Hepatic stellate cell (primary cell): ENCODE results near the gene PSMD1.
"Not testable (repeated sequence)": the region's sequence is repeated elsewhere in the genome, so short reads cannot be mapped to it uniquely, and the experiment has no call there.

Source experiments
- DNase-seq: peaks from one replicate; pipeline ENCODE4 v3.0.0; 2011; ENCODE audit warnings: low spot score

PSMD1 gene

DNA sequence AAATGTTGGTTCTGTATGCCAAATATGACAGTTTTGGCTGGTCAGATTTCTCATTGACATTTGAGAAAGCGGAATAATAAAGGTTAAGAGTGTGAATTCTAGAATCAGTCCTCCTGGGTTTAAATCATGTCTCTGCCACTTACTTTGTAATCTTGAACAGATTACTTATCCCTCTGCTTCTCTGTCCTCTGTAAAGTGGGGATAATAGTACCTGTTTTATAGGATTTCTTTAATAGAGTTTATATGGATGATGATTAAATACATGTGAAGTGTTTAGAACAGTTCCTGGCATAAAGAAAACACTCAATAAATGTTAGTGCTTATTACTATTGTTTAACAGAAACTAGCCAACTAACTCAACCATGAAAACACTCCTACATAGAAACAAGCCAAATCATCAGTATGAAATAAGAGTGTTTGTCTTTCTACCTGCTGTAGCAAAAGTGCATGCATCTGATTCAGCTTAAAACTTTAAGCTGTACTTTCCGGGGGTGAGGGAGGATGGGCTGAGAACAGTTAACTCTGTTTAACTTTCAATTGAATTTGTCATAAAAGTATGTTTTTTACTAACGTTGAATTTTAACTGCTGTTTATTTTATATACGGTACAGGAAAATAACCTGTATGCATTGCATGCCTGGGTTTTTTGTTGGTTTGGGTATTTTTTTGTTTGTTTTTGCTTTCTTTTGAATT is 61.4 kb downstream of the PSMD1 start:
- no peak for DNase-seq

DNA sequence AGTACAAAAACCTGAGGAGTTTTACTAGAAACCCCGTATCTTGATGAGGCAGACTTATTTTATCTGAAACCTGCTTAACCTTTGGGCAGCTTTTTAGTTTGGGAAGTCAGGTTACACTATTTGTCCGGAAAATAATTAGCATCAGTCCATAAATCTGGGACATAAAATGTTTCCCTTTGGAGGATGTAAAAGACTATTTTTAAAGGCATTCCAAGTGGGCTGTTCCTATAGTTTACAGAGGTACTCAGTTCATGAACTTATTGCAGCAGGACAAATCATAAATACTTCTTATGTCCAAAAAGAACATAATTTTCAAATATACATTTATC is 61.9 kb downstream of the PSMD1 start:
- DNase-seq: no peak

DNA sequence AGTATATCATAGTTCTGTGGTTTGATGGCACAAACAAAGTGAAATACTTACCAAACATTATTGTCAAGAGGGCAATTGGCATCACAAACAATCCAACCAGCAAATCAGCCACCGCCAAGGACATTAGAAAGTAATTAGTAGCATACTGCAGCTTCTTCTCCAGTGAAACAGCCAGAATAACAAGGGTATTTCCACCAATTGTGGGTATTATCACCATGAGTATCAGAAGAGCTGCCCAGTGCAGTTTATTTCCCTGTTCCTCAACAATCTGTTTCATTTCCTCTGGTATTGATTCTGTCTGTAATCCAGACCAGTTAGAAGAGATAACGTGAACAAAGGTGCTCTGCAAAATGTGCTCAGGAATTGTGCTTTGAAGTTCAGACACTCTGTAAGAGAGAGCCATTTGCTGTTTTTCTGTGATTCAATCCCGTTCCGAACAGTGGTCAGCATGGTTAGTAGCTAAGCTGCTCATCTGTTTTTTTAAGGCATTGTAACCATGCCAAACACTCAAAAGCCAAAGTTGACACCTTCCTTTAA is 66.8 kb downstream of the PSMD1 start:
- DNase-seq: no peak

DNA sequence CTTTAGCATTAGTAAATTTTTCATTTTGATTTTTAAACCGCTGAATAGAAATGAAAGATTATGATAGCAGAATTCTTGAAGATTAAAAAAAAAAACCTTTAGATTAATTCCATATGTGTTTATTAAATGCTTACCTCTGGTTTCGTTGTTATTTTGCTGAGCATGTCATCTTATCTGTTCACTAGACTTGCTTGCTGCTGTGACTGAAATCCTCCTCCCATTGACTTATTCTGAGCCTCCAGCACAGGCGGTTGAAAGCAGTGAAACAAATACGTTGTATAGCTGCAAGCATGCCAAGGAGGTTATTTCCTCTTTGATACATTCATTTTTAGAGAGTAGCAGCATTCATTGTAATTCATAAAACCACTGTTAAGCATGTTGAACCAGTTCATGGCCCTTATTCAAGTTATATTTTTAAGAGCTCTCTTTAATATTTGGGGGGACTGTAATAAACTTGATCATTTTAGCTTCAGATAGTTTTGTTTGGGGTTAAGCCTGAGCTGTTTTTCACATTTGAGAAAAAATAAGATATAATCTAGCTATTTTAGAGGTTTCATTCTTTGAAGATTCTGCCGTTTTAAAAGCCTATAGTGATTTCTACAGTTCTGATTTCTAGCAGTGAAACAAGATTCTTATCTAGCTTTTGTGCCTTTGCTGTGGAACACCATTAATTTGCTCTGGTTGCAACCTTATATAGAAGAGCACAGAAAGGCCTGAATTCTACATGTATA is 68.3 kb downstream of the PSMD1 start, which contains the start of gene HTR2B:
TSS of gene HTR2B (minus strand) at position 205 of the 731 bp plus-strand sequence. CDS start 1,278 bp downstream, outside the sequence.
- DNase-seq: no peak

DNA sequence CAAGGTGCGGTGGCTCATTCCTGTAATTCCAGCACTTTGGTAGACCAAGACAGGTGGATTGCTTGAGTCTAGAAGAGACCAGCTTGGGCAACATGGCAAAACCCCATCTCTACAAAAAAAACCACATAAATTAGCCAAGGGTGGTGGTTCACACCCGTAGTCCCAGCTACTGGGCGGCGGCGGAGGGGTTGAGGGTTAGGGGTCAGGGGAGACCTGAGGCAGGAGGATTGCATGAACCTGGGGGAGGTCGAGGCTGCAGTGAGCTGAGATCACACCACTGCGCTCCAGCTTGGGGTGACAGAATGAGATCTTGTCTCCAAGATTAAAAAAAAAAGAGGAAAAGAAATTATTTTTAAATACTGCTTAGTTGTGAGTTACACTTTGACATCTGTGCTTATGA is 69.5 kb downstream of the PSMD1 start:
- no peak for DNase-seq

DNA sequence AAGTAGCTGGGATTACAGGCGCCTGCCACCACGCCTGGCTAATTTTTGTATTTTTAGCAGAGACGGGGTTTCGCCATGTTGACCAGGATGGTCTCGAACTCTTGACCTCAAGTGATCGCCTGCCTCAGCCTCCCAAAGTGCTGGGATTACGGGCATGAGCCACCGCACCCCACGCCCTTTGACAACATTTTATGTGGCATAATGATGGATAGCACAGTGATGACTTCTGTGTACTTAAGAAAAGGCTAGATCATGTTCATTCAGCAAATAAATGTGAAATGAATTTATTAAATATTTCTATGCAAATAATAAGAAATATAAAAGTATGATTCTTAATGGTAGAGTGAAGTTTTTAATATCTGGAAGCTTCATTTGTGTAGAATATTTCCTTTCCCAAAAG is 70.8 kb downstream of the PSMD1 start:
- no peak for DNase-seq

DNA sequence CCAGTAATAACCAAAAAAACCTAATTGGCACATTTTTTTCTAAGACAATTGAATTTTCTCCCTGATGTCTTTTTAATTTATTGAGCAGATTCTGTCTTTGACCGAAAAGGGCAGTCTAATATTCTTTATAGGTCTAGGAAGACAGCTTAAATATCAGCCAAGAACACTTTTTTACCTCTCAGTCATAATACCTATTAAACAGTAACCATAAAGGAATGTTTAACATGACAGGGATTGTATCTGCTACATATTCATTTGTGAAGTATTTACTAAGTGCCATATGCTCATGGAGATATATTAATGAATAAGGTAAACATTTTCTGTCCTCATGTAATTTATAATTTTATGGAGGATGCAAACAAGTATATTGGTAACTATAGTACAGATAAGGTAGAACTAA is 71.3 kb downstream of the PSMD1 start:
- DNase-seq: no peak

DNA sequence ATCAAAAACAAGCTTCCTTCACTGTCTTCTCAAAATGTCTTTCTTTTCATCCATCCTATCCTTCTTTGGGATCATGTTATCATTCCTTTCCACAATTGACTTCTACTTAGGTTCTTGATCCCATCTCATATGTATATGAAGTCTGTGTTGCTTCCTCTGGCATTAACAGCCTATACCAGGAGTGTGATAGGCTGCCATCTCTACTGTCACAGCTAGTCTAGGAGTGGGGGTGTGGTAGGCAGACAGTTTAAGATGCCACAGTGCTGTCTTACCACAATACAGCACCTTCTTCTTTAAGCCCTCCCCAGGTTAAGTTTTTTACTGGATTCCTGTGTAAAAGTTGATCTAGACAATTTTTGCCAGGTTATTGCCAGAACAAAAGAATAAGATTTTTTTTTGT is 71.9 kb downstream of the PSMD1 start:
- no peak for DNase-seq

DNA sequence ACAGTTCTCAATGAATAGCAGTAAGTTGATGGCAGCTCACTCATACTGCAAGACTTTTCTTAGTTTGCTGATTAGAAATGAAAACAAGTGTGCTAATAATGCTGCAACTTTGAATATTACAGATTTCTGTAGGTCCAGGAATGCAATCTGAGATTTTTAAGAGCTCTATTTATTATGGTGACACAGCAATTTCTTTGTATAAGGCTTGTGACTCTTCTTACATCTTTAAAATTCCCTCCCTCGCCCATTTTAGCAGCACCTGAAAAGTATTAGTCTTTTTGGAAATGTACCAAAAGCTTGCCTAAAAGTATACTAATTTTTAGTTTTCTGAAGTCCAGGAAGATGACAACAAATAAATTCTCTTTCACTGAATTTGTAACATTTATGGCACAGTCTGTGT is 72.5 kb downstream of the PSMD1 start:
- DNase-seq: no peak

DNA sequence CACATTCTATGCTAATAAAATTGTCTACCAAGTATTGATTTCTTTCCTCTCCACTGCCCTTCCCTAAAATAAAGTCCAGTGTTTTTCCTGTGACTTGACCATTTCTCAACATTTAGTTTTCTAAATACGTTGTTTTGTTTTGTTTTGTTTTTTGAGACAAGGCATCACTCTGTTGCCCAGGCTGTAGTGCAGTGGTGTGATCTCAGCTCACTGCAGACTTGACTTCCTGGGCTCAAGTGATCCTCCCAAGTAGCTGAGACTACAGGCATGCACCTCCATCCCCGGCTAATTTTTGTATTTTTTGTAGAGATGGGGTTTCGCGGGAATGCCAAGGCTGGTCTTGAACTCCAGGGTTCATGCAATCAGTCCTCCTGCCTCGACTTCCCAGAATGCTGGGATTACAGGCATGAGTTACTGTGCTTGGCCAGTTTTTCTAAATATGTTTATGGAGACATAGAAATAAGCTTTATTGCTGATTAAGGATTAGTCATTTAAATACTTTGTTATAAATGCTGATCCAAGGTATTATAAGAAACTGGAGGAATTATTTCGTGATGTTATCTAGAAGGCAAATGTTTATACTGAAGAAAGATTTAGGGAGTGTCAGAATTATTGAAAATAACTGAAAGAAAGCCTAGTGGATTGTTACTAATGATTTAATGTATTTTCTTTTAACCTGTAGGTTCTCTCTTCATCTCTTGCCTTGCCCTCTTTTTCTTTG is 73.8 kb downstream of the PSMD1 start:
- no peak for DNase-seq

DNA sequence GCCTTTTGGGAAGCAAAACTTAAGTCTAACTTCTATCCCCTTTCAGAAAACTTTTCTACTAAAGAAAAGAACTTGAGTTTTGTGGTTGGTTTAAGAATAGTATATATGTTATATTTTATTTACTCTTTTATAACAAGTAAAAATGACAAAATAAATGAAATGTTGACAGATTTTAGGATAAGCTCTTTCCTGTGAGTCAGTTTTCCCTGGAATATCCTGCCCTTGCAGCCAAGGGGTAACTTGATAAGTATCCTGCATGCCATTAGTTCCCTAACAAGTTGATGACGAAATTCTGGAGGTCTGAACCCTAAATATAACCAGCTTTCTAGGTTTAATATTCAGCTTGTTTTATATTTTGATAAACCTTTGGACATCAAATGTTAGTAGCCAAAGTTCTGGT is 75.5 kb downstream of the PSMD1 start:
- no peak for DNase-seq

DNA sequence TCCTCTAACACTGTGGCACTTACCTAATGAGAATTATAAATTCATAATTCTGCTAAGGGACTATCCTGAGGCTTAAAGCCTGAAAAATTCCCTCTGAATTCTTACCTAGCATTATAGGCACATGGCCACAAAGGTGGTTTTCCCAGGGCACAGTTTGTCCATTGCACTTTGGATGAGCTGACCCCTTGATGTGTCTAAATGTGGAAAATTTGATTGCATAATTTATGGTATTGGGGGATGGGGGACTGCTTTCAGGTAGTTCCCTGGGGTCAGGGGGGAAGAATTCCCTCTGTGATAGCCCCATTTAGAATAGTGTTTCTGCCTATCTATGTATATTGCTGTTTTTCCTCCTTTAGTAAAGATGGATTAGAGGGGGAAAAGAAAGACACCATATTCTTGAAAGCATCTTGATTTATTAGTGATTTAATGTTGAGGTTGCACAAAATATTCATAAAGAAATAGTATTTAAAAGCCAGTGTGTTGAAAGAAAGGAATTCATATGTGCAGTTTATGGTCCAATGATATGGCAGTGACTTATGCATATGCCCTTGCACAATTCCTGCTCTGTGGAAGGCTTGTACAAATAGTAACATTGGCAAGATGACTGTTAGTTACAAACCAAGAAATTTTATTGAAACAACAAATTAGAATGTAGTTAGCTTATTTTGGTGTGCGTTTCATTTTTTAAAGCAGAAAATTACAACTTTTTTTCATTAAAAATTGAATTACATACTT is 76.9 kb downstream of the PSMD1 start:
- DNase-seq: no peak

DNA sequence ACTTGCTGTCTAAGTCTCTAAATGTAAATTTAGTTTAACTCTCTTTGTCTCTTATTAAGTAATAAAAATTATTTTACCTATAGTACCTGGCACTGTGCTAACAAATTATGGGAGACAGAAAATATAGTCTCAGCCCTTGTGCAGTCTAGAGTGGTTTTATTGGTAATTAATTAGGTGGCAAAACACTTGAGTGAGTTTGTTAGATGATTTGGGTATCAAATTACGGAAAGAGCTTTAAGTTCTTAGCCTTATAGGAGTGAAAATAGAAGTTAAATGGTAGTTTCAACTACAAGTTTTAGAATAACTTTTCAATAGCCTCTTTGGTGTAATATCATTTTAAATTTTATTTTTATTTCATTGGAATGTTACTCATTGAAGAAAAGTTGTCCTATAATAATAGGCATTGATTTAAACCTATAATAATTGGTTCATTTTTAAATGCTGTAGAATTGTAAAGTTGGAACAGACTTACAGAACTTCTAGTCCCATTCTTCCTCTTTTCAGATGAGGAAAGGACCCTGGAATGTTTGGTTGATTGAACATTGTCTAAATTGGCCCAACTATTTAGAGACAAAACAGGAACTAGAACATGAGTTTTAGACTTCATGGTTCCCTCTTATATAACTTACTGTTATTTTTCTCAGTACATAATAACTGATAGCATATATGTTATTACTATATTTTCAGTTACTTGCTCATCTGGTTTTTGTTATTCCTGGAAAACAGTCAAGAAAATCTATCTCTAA is 78.4 kb downstream of the PSMD1 start:
- DNase-seq: no peak

DNA sequence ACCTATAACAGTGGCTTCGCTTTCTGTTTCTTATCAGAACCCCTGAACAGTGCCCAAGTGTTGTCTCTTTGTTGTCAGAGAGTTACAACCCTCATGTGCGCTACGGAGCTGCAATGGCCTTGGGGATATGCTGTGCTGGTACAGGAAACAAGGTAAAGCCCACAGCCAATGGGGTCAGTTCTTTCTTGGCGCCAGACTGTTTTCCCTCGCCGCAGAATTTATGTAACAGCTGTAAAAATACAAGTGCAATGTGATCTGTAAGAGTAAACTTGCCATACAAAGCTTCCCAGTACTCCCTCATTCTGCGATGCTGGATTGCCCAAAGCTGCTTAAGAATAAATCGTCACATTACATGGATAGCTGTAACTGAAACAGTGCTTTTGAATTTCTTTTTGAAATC is 82.0 kb downstream of the PSMD1 start:
- DNase-seq: no peak

DNA sequence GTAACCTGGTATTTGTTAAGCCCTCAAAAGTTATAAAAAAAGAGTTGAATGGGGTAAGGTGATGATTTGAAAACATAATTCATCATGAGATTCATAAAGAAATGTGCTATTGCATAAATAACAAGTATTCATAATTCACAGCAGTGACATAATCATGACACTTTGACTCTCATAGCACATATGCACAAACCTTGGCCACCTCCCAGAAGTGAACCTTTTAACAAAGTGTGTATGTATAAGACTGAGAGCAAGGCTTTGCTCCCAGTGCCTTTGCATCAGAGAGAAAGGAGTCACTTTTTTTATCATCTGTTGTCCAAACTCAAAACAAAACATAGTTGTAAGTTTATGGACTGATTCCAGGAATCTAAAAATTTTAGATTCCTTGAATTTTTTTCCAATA is 83.1 kb downstream of the PSMD1 start:
- DNase-seq: no peak

DNA sequence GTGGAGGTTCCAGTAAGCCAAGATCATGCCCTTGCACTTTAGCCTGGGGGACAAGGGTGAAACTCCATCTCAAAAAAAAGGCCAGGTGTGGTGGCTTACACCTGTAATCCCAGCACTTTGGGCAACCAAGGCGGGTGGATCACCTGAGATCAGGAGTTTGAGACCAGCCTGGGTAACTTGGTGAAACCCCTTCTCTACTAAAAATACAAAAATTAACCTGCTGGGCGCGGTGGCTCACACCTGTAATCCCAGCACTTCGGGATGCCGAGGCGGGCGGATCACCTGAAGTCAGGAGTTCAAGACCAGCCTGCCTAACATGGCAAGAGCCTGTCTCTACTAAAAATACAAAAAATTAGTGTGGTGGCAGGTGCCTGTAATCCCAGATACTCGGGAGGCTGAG is 84.1 kb downstream of the PSMD1 start:
- DNase-seq: not testable (repeated sequence)

DNA sequence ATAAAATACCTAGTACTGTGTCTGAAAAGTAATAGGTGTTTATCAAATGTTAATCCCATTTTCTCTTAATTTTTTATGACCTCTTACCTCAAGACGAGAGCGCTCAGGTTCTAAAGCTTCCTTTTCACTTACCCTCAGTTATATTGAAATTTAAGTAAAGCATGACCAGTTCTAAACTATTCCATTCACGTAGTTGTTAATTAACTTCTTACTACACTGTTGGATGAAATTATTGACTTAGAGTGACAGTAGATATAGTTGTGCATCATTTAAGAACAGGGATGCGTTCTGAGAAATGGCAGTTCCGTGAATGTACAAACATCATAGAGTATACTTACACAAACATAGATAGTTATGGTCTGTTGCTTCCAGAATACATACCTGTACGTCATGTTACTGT is 88.2 kb downstream of the PSMD1 start:
- DNase-seq: no peak

DNA sequence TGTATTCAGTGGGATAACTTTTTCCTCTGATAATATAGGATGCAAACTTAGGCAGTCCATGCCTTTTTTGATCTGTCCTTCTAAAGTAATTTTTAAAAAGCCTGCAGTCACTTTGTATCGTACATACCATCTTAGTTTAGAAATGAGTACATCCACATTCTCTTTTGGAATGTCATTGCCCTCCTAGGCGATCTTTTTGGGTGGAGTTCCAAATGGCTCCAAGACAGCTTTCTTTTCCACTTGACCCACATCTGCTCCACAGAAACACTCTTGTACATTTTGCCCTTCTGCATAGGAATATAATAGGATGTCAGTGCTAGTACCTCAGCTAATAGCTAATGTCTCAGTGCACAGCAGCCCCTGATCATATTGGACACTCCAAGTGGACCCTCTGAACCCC is 90.0 kb downstream of the PSMD1 start:
- DNase-seq: no peak

DNA sequence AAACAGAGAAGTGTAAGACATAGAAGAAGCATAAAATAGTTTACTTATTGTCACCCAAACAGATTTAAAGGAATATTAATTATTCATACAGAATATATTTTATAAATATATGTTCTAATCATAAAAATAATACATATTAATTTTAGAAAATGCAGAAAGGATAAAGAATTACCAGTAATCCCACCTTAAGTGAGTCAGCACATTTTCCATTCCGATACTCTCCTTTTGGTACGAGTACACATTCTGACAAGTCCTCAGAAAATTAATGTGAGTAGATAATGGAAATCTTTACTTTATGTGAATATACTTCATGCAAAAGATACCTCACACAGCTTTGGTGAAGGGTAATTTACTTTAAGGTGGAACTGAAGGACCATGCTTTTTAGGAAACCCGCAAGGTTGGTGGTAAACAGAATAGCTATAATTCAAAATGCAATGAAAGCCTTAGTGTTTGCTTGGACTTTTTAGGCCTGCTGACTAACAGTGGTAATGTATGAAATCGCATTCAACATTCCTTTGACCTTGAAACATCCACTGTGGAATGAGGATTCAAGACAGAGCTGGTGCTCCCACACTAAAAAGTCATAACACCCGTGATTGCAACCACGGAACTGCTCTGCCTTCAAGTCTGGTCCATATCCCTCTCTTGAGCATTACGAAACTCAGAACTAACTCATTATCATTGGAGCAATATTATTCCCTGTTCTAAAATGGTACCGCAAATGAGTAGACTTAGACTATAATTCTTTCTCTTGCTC is 96.3 kb downstream of the PSMD1 start:
- DNase-seq: no peak

DNA sequence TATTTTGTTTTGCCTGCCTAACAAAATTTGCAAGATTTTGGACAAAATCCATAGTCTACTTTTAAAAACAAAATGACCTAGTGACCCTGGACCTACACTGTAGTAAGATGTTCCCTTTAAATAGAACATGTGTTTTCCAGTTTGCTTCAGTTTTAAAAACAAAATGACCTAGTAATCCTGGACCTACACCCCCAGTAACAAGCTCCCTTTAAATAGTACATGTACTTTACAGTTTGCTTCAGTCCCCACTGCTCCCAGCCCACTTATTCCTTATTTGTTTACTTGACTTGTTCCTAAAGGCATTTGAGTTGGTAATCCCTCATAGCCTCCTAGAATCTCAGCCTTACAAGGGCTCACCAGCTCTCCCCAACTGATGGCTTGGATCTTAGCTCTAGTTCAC is 102.6 kb downstream of the PSMD1 start:
- DNase-seq: no peak

DNA sequence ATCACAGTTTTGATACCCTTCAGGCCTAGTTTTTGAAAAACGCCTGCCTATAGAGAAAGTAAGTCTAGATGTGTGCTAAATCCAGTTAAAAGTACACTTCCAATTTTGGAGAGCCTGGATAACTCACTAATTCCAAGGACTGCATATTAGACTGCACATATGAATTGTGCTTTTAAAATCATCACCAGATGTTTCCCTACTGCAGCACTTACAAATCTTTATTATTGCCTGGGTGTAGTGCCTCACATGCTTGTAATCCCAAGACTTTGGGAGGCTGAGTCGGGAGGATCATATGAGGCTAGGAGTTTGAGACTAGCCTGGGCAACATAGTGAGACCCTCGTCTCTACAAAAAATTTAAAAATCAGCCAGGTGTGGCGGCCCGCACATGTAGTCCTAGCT is 104.0 kb downstream of the PSMD1 start:
- no peak for DNase-seq
